Measurements from ENCODE around the gene OR8B2. TPM values are rescaled to one million over a fixed set of nuclear protein-coding genes. Genes with fewer than 3 reads are reported as not detected.

The OR8B2 gene
- not detected for total RNA-seq
- total RNA-seq (2013), result not detected

GRCh38 chr11:124384399-124384798 is at the start of gene OR8B2:
TSS of gene OR8B2 (minus strand) at chr11:124384499. CDS start at chr11:124383343, 1,156 bp downstream.
- WGBS (ENCODE audit: insufficient coverage), result 100% methylated on average over 1 of the region's 2 CpGs
- Histone ChIP-seq H3K4me3 (ENCODE audit: low read length) (no peak within 1 kb of the TSS), H3K4me1 (ENCODE audit: control insufficient read depth, insufficient read depth, low read length) (no peaks in the 10 kb centered on the region), H3K9me3 (ENCODE audit: control insufficient read depth, insufficient read depth, low read length) (no peaks in the 10 kb centered on the region), H3K36me3 (ENCODE audit: control insufficient read depth, insufficient read depth, low read length) (no peaks in the 10 kb centered on the region), H3K27me3 (ENCODE audit: control insufficient read depth, insufficient read depth, low read length) (no peaks in the 10 kb centered on the region), H3K27ac (ENCODE audit: low read length) (no peak within 1 kb of the TSS)
- no peaks in the 10 kb centered on the region for H3K9me3 Mint-ChIP-seq
- peaks cover 0 to 2% of the 10 kb centered on the region in 2 donors for H3K27me3 Mint-ChIP-seq (ENCODE audit: low read depth in 2 of 2)
- H3K27ac Mint-ChIP-seq, result no peak within 1 kb of the TSS
- no peak for TF ChIP-seq CTCF (IDR thresholded peaks at IDR 0.05)
- intact Hi-C loops (cut with micrococcal nuclease), result no loop called here
- H3K4me1 Mint-ChIP-seq, result no peaks in the 10 kb centered on the region
- DNase-seq (no peak), ATAC-seq (no peak)
- no peak within 1 kb of the TSS for H3K4me3 Mint-ChIP-seq
- no peaks in the 10 kb centered on the region for H3K36me3 Mint-ChIP-seq

- TF ChIP-seq CTCF (IDR thresholded peaks at IDR 0.05), result no peak
- no peak overlapping the region for H3K27ac ChIP-seq (ENCODE audit: low read length)
- Mint-ChIP-seq H3K4me1 (no peaks in the 10 kb centered on the region), H3K9me3 (peaks cover 0 to 2% of the 10 kb centered on the region in 2 donors), H3K27ac (no peak overlapping the region), H3K27me3 (ENCODE audit: low read depth in 2 of 2) (peaks cover 0 to under 1% of the 10 kb centered on the region in 2 donors), H3K4me3 (no peak overlapping the region), H3K36me3 (no peaks in the 10 kb centered on the region)
- intact Hi-C loops (cut with micrococcal nuclease), result no loop called here
- DNase-seq (no peak), ATAC-seq (no peak)
- no peaks in the 10 kb centered on the region for H3K4me1 ChIP-seq (ENCODE audit: control insufficient read depth, insufficient read depth, low read length)
- no peaks in the 10 kb centered on the region for H3K27me3 ChIP-seq (ENCODE audit: control insufficient read depth, insufficient read depth, low read length)
- H3K9me3 ChIP-seq (ENCODE audit: control insufficient read depth, insufficient read depth, low read length), result no peaks in the 10 kb centered on the region
- no peak overlapping the region for H3K4me3 ChIP-seq (ENCODE audit: low read length)
- no peaks in the 10 kb centered on the region for H3K36me3 ChIP-seq (ENCODE audit: control insufficient read depth, insufficient read depth, low read length)
- WGBS (ENCODE audit: insufficient coverage), result 91% methylated on average over 1 of the region's 2 CpGs
These were observed 45.3 kb upstream of the OR8B2 start for GRCh38 chr11:124429599-124429998.

GRCh38 chr11:124424384-124424921 is 40.2 kb upstream of the OR8B2 start, which contains the start of gene OR8B4:
TSS of gene OR8B4 (minus strand) at chr11:124424871. CDS start at chr11:124424871, 0 bp downstream.
- H3K4me1 Mint-ChIP-seq, result no peaks in the 10 kb centered on the region
- Histone ChIP-seq H3K27ac (ENCODE audit: low read length) (no peak within 1 kb of the TSS), H3K36me3 (ENCODE audit: control insufficient read depth, insufficient read depth, low read length) (no peaks in the 10 kb centered on the region), H3K9me3 (ENCODE audit: control insufficient read depth, insufficient read depth, low read length) (no peaks in the 10 kb centered on the region), H3K4me3 (ENCODE audit: low read length) (no peak within 1 kb of the TSS), H3K27me3 (ENCODE audit: control insufficient read depth, insufficient read depth, low read length) (no peaks in the 10 kb centered on the region), H3K4me1 (ENCODE audit: control insufficient read depth, insufficient read depth, low read length) (no peaks in the 10 kb centered on the region)
- H3K4me3 Mint-ChIP-seq, result no peak within 1 kb of the TSS
- ATAC-seq (no peak), DNase-seq (no peak)
- no peaks in the 10 kb centered on the region for H3K9me3 Mint-ChIP-seq
- TF ChIP-seq CTCF (IDR thresholded peaks at IDR 0.05), result no peak
- peaks cover 13 to 14% of the 10 kb centered on the region in 2 donors for H3K27me3 Mint-ChIP-seq (ENCODE audit: low read depth in 2 of 2)
- no peak within 1 kb of the TSS for H3K27ac Mint-ChIP-seq
- no peaks in the 10 kb centered on the region for H3K36me3 Mint-ChIP-seq
- WGBS (ENCODE audit: insufficient coverage), result 82% methylated on average over 2 of the region's 2 CpGs
- intact Hi-C loops (cut with micrococcal nuclease), result no loop called here

GRCh38 chr11:124421043-124421442 is 36.7 kb upstream of the OR8B2 start:
- no peak for TF ChIP-seq CTCF (IDR thresholded peaks at IDR 0.05)
- ATAC-seq (no peak), DNase-seq (no peak)
- Histone ChIP-seq H3K9me3 (ENCODE audit: control insufficient read depth, insufficient read depth, low read length) (no peaks in the 10 kb centered on the region), H3K4me1 (ENCODE audit: control insufficient read depth, insufficient read depth, low read length) (no peaks in the 10 kb centered on the region), H3K4me3 (ENCODE audit: low read length) (no peak overlapping the region), H3K27me3 (ENCODE audit: control insufficient read depth, insufficient read depth, low read length) (no peaks in the 10 kb centered on the region), H3K27ac (ENCODE audit: low read length) (no peak overlapping the region), H3K36me3 (ENCODE audit: control insufficient read depth, insufficient read depth, low read length) (no peaks in the 10 kb centered on the region)
- intact Hi-C loops (cut with micrococcal nuclease), result no loop called here
- no peak overlapping the region for H3K27ac Mint-ChIP-seq
- H3K4me1 Mint-ChIP-seq, result no peaks in the 10 kb centered on the region
- no peaks in the 10 kb centered on the region for H3K36me3 Mint-ChIP-seq
- H3K27me3 Mint-ChIP-seq (ENCODE audit: low read depth in 2 of 2), result peaks cover 13 to 21% of the 10 kb centered on the region in 2 donors
- no peak overlapping the region for H3K4me3 Mint-ChIP-seq
- no peaks in the 10 kb centered on the region for H3K9me3 Mint-ChIP-seq
- WGBS (ENCODE audit: insufficient coverage), result 76% methylated on average over 4 of the region's 4 CpGs

Data from natural killer cell (primary cell).